Activated CD4-positive, alpha-beta T cell treated with anti-CD3 and anti-CD28 coated beads, Interleukin-2, amount 50 U/mL, for 16 hours (primary cell): ENCODE measurements around the gene ADAM12.
"Not testable (repeated sequence)": the region's sequence is repeated elsewhere in the genome, so short reads cannot be mapped to it uniquely, and the experiment has no call there.

Source experiments
- DNase-seq: peaks from one replicate; pipeline ENCODE4 v3.0.0-alpha.2; 2020

Gene ADAM12

GRCh38 chr10:125997586-125997985 is 390.7 kb downstream of the ADAM12 start:
- no peak for DNase-seq

GRCh38 chr10:125995726-125996304 is 392.5 kb downstream of the ADAM12 start:
- DNase-seq = peak; percentile 26

DNA sequence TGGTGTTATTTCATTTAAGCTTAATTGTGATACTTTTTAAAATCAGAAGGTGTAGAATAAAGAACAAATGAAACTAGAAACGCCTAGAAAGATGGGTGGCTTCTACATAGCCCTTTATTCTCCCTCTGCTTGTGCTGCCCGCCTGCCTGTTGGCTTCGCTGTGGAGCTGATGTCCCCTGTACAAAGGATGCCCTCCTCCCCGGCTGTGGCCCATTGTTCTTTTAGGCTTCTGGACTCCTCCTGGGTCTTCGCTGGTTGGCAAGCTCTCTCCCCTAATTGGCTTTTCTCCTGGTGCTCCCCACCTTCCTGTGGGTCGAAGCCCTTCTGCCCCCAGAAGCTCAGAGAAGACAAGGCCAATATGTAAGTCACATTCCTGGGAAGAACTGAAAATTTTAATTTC is 393.7 kb downstream of the ADAM12 start:
- DNase-seq = no peak

DNA sequence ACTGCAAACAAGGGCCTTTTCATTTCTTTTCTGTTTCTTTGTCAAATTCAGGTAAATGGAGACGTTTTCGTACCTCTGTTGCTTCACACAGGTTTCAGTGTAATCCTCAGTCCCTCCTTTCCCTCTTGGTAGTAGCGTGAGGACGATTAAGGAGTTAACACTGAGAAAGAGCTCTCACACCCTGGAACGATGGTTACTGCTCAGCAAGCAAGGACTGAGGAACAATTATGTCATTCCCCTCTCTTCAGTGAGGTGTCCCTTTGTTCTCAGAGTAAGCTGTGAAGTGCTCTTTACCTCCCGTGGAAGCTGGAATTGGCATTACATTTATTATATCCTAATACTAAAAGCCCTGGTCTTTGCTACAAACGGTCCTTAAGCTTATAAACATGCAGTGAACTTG is 396.0 kb downstream of the ADAM12 start:
- no peak for DNase-seq

GRCh38 chr10:125991392-125991791 is 396.9 kb downstream of the ADAM12 start:
- DNase-seq = no peak

DNA sequence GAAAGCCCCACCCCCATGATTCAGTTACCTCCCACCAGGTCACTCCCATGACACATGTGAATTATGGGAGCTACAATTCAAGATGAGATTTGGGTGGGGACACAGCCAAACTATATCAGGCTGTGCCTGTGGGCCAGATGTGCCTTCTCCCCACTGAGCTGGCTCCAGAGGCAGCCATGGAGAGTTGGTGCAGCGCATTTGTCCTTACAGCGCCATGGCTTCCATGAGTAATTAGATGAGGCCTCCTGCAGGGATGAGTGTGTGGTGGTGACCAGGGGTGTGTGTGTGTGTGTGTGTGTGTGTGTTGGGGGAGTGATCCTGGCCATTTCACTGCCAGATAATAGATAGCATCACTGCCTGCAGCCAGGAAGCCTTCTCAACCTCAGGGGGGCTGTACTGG is 397.3 kb downstream of the ADAM12 start:
- no peak for DNase-seq

GRCh38 chr10:125989791-125990190 is 398.5 kb downstream of the ADAM12 start:
- no peak for DNase-seq

GRCh38 chr10:125985557-125986240 is 402.6 kb downstream of the ADAM12 start:
- no peak for DNase-seq

DNA sequence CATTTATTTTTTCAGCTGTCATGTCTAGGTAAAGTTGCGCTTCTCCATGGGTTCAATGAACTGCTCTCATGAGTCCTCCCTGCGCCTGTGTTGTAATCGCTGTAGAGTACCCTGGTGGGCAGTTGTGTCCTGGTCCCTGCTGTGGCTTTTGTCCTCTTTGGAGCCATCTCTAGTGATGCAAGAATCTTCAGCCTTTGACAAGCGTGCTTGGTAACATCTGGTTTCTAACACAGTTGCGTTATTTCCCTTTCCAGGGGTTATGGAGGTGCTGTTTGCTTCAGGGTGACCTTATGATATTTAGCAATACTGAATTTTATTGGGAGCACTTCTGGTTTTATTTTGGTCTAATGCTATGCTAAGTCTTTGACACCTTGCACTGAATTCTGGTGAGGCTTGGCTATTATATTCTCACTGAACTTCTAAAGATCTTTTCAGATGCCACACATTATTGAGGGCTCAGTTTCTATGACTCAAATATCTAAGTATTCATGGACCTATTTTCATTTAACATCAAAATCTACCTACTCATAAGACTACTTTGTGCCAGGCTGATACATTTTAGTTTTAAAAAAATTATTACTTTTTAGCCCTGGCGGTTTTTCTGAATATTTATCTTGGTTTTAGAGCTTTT is 403.3 kb downstream of the ADAM12 start:
- DNase-seq = no peak

GRCh38 chr10:125984346-125984745 is 403.9 kb downstream of the ADAM12 start:
- DNase-seq = no peak

- no peak for DNase-seq
Measured at GRCh38 chr10:125983656-125984055, 404.6 kb downstream of the ADAM12 start.

- no peak for DNase-seq
Measured at GRCh38 chr10:125983161-125983560, 405.1 kb downstream of the ADAM12 start.

GRCh38 chr10:125982260-125982948 is 405.9 kb downstream of the ADAM12 start:
- peak; percentile 50 for DNase-seq

GRCh38 chr10:125980521-125981035 is 407.7 kb downstream of the ADAM12 start:
- DNase-seq = no peak

GRCh38 chr10:125979976-125980375 is 408.3 kb downstream of the ADAM12 start:
- DNase-seq = no peak

DNA sequence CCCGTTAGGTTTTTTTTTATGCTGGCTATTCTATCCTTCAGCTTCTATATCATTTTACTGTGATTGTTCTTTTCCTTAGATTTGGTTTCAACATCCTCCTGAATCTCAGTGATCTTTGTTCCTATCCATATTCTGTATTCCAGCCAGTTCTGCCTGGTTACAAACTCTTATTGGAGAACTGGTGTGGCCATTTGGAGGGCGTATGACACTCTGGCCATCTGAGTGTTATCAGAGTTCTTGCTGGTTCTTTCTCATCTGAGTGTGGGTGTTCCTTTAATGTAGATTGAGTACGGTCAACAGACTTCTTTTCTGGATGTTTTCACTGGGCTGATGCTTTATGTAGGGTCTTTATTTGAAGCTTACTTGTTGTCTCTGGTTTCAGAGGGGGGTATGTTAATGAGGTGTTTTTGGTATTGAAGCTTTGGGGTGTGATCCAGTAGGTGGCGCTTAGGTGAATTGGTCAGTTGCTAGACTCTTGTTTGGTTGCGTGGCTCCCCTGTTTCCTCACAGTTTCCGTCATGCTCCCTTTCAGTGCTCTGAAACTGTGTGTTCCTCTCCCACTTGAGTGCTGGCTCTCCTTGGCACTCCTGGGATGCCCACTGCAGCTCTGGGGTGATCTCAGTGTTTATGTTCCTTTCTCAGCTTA is 411.2 kb downstream of the ADAM12 start:
- DNase-seq = no peak

DNA sequence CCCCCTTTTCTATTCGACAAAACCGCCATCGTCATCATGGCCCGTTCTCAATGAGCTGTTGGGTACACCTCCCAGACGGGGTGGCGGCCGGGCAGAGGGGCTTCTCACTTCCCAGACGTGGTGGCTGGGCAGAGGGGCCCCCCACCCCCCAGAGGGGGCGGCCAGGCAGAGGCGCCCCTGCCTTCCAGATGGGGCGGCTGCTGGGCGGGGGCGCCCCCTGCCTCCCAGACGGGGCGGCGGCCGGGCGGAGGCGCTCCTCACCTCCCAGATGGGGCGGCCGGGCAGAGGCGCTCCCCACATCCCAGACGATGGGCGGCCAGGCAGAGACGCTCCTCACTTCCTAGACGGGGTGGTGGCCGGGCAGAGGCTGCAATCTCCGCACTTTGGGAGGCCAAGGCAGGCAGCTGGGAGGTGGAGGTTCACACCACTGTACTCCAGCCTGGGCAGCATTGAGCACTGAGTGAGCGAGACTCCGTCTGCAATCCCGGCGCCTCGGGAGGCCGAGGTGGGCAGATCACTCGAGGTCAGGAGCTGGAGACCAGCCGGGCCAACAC is 418.1 kb downstream of the ADAM12 start:
- not testable (repeated sequence) for DNase-seq

GRCh38 chr10:125967533-125967932 is 420.7 kb downstream of the ADAM12 start:
- DNase-seq = no peak

GRCh38 chr10:125964558-125964957 is 423.7 kb downstream of the ADAM12 start:
- DNase-seq = no peak
